CD4-positive, CD25-positive, alpha-beta regulatory T cell (primary cell): ENCODE measurements around the gene IRX3. TPM values are rescaled to one million over a fixed set of nuclear protein-coding genes. Genes with fewer than 3 reads are reported as not detected.

ENCODE experiments used
- ATAC-seq, 2 donors: fragments of 150-1000 bp; cut with Tn5 transposase; one replicate each; pipeline ENCODE4 v1.10.0; 2021; ENCODE audit warnings: low read depth in 2 of 2, moderate number of reproducible peaks in 2 of 2, moderate library complexity in 1 of 2
- DNase-seq, 3 donors: peaks; one replicate each; pipeline versions ENCODE4 v3.0.0 to v3.0.0-alpha.2; 2012 to 2022; ENCODE audit warnings: mixed read lengths in 1 of 3
- H3K27ac ChIP-seq: one replicate; pipeline ENCODE4 v1.7.0; 2013; ENCODE audit warnings: mild to moderate bottlenecking, low read length; ENCODE audit not compliant: insufficient read depth, poor library complexity, severe bottlenecking
- H3K27me3 ChIP-seq: one replicate; pipeline ENCODE4 v1.7.0; 2013; ENCODE audit warnings: low read length; ENCODE audit not compliant: control insufficient read depth, insufficient read depth
- H3K36me3 ChIP-seq: one replicate; pipeline ENCODE4 v1.7.0; 2013; ENCODE audit warnings: mild to moderate bottlenecking, low read length, moderate library complexity; ENCODE audit not compliant: control insufficient read depth, insufficient read depth
- H3K4me1 ChIP-seq: 2 replicates; pipeline ENCODE4 v1.7.0; 2013; ENCODE audit warnings: mild to moderate bottlenecking, low read length; ENCODE audit not compliant: insufficient read depth, control insufficient read depth, poor library complexity, severe bottlenecking
- H3K4me3 ChIP-seq: one replicate; pipeline ENCODE4 v1.7.0; 2013; ENCODE audit warnings: low read depth, mild to moderate bottlenecking, low read length, moderate library complexity
- H3K9me3 ChIP-seq, 2 experiments: 1 replicate in 1 of 2; 2 replicates in 1 of 2; pipeline ENCODE4 v1.7.0; 2013; ENCODE audit warnings: low read length in 2 of 2, mild to moderate bottlenecking in 1 of 2, moderate library complexity in 1 of 2; ENCODE audit not compliant: control insufficient read depth in 2 of 2
- H3K27ac Mint-ChIP-seq, 3 donors: one replicate each; pipeline ENCODE4 v1.8.0; 2020 to 2022; ENCODE audit warnings: mild to moderate bottlenecking in 3 of 3, mixed read lengths in 3 of 3, moderate library complexity in 2 of 3
- H3K27me3 Mint-ChIP-seq: one replicate; pipeline ENCODE4 v1.8.0; 2022; ENCODE audit warnings: mild to moderate bottlenecking, mixed read lengths
- H3K36me3 Mint-ChIP-seq: one replicate; pipeline ENCODE4 v1.8.0; 2020; ENCODE audit warnings: mixed read lengths
- H3K4me1 Mint-ChIP-seq, 4 donors: one replicate each; pipeline ENCODE4 v1.8.0; 2020 to 2022; ENCODE audit warnings: mixed read lengths in 4 of 4, mild to moderate bottlenecking in 1 of 4
- H3K4me3 Mint-ChIP-seq, 4 donors: one replicate each; pipeline ENCODE4 v1.8.0; 2020 to 2022; ENCODE audit warnings: mild to moderate bottlenecking in 4 of 4, mixed read lengths in 4 of 4, moderate library complexity in 3 of 4
- H3K9me3 Mint-ChIP-seq, 7 donors: one replicate each; pipeline ENCODE4 v1.8.0; 2020 to 2022; ENCODE audit warnings: mixed read lengths in 7 of 7, mild to moderate bottlenecking in 3 of 7, moderate library complexity in 2 of 7
- polyA plus RNA-seq, 4 donors: library from polyadenylated mRNA; unstranded; fragments of 300-500 nt; fragmentation: Illumina TruSeq; gene quantifications; one replicate each; pipeline ENCODE4 v1.2.3, GENCODE V29; 2021
- total RNA-seq: library from RNA; stranded (reverse); gene quantifications from one replicate; pipeline ENCODE4 v1.2.3, GENCODE V29; 2022

The IRX3 gene
- total and polyA plus RNA-seq, 5 donors from 2014 or later: not detected

- peaks cover 0 to 4% (median 0%) of the 10 kb centered on the region in 7 donors for H3K9me3 Mint-ChIP-seq
- Histone ChIP-seq H3K4me1 (peaks cover 8% of the 10 kb centered on the region), H3K4me3 (no peak overlapping the region), H3K36me3 (no peaks in the 10 kb centered on the region), H3K27me3 (peaks cover 14% of the 10 kb centered on the region), H3K27ac (no peak overlapping the region), H3K9me3 (no peaks in the 10 kb centered on the region)
- H3K4me3 Mint-ChIP-seq: peak overlapping the region in 1 of 4 donors; percentile 27
- H3K27ac Mint-ChIP-seq: no peak overlapping the region
- no peak for DNase-seq
- no peak for ATAC-seq
- H3K27me3 Mint-ChIP-seq: peaks cover 66% of the 10 kb centered on the region
- no peaks in the 10 kb centered on the region for H3K36me3 Mint-ChIP-seq
- peaks cover 0 to 17% (median 2%) of the 10 kb centered on the region in 4 donors for H3K4me1 Mint-ChIP-seq
These were observed 3.6 kb upstream of the IRX3 start for GRCh38 chr16:54289945-54290832.

- Histone ChIP-seq H3K36me3 (no peaks in the 10 kb centered on the region), H3K4me1 (peaks cover 8% of the 10 kb centered on the region), H3K27me3 (peaks cover 14% of the 10 kb centered on the region), H3K4me3 (no peak overlapping the region), H3K9me3 (no peaks in the 10 kb centered on the region), H3K27ac (no peak overlapping the region)
- Mint-ChIP-seq H3K9me3 (peaks cover 0 to 2% (median 0%) of the 10 kb centered on the region in 7 donors), H3K27ac (no peak overlapping the region), H3K4me1 (peaks cover 0 to 21% (median 5%) of the 10 kb centered on the region in 4 donors), H3K4me3 (peak overlapping the region in 1 of 4 donors; percentile 22), H3K27me3 (peaks cover 68% of the 10 kb centered on the region), H3K36me3 (no peaks in the 10 kb centered on the region)
- no peak for DNase-seq
- no peak for ATAC-seq
These were observed 2.8 kb upstream of the IRX3 start for GRCh38 chr16:54289242-54289944.

DNA sequence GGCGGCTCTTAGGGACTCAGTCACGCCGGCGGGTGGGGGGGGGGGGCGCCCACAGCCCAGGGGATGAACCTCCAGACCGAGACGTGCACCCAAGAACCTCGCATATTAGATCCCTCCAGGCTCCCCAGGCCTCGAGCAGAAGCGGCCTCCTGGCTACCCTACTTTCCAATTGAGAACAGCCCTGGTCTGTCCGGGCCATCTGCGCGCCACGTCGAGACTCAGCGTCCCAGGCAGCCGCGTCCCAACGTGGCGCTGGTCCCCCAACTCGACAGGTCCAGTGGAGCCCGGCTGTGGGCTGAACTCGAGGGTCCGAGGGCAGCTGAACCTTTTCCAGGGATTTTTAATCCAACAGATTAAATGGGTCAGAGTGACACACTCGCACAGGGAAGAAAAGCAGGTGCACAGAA lies 2.3 kb upstream of the IRX3 start:
- Histone ChIP-seq H3K9me3 (no peaks in the 10 kb centered on the region), H3K36me3 (no peaks in the 10 kb centered on the region), H3K27ac (no peak overlapping the region), H3K27me3 (peaks cover 11% of the 10 kb centered on the region), H3K4me1 (peaks cover 8% of the 10 kb centered on the region), H3K4me3 (no peak overlapping the region)
- no peak overlapping the region for H3K4me3 Mint-ChIP-seq
- peaks cover 0 to 2% (median 0%) of the 10 kb centered on the region in 7 donors for H3K9me3 Mint-ChIP-seq
- no peak overlapping the region for H3K27ac Mint-ChIP-seq
- peaks cover 0 to 21% (median 5%) of the 10 kb centered on the region in 4 donors for H3K4me1 Mint-ChIP-seq
- peaks cover 68% of the 10 kb centered on the region for H3K27me3 Mint-ChIP-seq
- no peaks in the 10 kb centered on the region for H3K36me3 Mint-ChIP-seq
- no peak for ATAC-seq
- DNase-seq: no peak

DNA sequence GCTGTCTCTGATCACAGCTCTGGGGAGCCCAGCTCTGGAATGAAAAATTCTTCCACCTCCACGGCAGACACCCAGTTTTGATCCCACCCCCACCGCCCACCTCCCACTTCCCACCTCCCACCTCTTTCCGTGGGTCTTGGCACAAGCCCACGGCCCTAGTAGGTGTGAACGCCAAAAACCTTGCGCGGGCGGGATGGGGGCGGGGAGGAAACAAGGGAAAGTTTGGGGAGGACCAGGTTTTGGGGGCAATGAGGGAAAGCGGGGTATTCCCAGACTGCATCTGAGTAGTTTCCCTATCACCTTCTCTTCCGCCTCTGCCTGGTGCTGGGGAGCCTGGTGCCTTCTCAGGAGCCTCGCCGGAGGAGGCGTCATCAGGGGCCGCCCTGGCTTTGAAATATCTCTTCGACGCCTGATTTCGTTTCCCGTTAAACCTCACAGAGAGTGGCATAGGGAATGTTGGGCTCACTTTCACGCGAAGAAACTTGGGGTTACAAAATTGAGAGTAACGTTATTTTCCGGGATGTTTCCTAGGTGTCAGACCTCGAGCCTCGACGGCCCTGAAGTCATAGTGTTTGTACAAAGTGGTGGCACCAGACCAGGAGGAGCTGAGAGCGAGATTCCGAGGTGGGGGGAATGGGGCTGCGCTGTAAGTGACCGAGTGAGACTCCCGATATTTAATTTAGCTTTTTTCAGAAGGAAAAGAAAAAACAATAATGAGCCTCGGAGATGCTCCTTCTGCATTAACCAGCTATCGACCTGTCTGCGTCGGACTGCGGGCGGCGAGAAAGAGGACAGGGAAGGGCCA lies 1.6 kb upstream of the IRX3 start:
- peaks cover 11% of the 10 kb centered on the region for H3K27me3 ChIP-seq
- H3K27ac ChIP-seq: no peak overlapping the region
- H3K4me1 Mint-ChIP-seq: peaks cover 4 to 25% (median 10%) of the 10 kb centered on the region in 4 donors
- H3K9me3 Mint-ChIP-seq: peaks cover 0 to 3% (median 0%) of the 10 kb centered on the region in 7 donors
- H3K36me3 Mint-ChIP-seq: no peaks in the 10 kb centered on the region
- peak overlapping the region in 2 of 4 donors; percentile 30 to 77 for H3K4me3 Mint-ChIP-seq
- ATAC-seq (no peak), DNase-seq (no peak)
- peaks cover 68% of the 10 kb centered on the region for H3K27me3 Mint-ChIP-seq
- H3K4me3 ChIP-seq: no peak overlapping the region
- H3K36me3 ChIP-seq: no peaks in the 10 kb centered on the region
- no peaks in the 10 kb centered on the region for H3K9me3 ChIP-seq
- H3K4me1 ChIP-seq: peaks cover 10% of the 10 kb centered on the region
- H3K27ac Mint-ChIP-seq: no peak overlapping the region

DNA sequence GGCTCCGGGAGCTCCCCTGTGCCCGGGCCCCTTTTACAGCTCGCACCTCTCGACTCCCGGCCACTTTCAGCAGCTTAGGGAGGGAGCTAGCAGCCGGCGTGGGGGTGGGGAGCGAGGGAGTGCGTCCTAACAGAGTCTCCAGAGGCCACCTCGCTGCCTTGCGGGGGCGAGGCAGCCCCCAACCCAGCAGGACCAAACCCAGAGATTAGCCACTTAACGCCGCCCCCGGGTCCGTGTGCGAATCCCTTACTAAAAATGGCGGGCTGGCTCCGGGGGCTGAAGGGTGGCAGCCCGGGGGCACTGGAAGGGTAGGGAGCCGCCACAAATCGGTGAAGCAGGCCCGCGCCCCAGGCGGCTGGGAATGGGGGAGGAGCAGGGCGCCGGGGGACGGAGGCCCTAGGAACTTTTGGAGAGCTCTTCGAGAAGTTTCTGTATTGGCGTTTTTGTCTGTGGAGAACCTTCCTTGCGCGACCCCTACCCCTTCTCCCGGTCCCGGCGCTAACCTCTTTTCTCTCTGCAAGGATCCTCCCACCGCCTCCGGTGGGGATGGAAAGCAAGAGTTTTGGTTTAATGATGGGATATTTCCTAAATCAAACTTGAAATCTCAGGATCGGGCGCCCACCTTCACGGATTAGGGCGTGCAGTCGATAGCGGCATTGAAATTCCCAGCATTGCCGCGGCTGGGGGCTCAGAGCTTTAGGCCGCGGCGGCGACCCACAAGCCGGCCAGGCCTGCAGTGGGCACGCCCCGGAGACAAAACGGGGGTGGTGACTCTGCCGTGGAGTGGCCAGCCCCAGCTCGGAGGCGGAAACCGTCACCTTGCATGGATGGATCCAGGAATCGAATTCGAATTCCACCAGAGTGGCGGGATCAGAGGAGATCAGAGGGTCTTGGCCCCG lies 793 bp upstream of the IRX3 start:
- no peak overlapping the region for H3K4me3 Mint-ChIP-seq
- no peak overlapping the region for H3K4me3 ChIP-seq

GRCh38 chr16:54286090-54286365 lies 559 bp downstream of the IRX3 start:
- Histone ChIP-seq H3K27me3 (peaks cover 10% of the 10 kb centered on the region), H3K4me1 (peaks cover 14% of the 10 kb centered on the region), H3K36me3 (no peaks in the 10 kb centered on the region), H3K4me3 (no peak overlapping the region), H3K9me3 (no peaks in the 10 kb centered on the region), H3K27ac (no peak overlapping the region)
- peaks cover 0 to 3% (median 0%) of the 10 kb centered on the region in 7 donors for H3K9me3 Mint-ChIP-seq
- H3K27me3 Mint-ChIP-seq: peaks cover 66% of the 10 kb centered on the region
- DNase-seq (no peak), ATAC-seq (no peak)
- H3K27ac Mint-ChIP-seq: no peak overlapping the region
- no peaks in the 10 kb centered on the region for H3K36me3 Mint-ChIP-seq
- peak overlapping the region in 1 of 4 donors; percentile 70 for H3K4me3 Mint-ChIP-seq
- peaks cover 4 to 32% (median 15%) of the 10 kb centered on the region in 4 donors for H3K4me1 Mint-ChIP-seq

More for the DNA sequence above, 793 bp upstream of the IRX3 start:
- peaks cover 0 to 3% (median 0%) of the 10 kb centered on the region in 7 donors for H3K9me3 Mint-ChIP-seq
- Histone ChIP-seq H3K4me1 (peaks cover 14% of the 10 kb centered on the region), H3K27ac (no peak overlapping the region), H3K36me3 (no peaks in the 10 kb centered on the region), H3K27me3 (peaks cover 7% of the 10 kb centered on the region), H3K9me3 (no peaks in the 10 kb centered on the region)
- no peak for ATAC-seq
- peaks cover 71% of the 10 kb centered on the region for H3K27me3 Mint-ChIP-seq
- peaks cover 4 to 29% (median 14%) of the 10 kb centered on the region in 4 donors for H3K4me1 Mint-ChIP-seq
- H3K27ac Mint-ChIP-seq: no peak overlapping the region
- H3K36me3 Mint-ChIP-seq: no peaks in the 10 kb centered on the region
- no peak for DNase-seq
